A673 (cell line): ENCODE results near the gene EVA1C. TPM values are rescaled to one million over a fixed set of nuclear protein-coding genes. Genes with fewer than 3 reads are reported as not detected.
"Not testable (repeated sequence)": the region's sequence is repeated elsewhere in the genome, so short reads cannot be mapped to it uniquely, and the experiment has no call there.

Source experiments
- BruUV-seq: library from RNA; stranded (reverse); fragments of 400-500 nt; replicated peaks from 2 replicates; lab custom pipeline; 2021; lab: Mats Ljungman, UMichigan
- CTCF ChIA-PET: fragments of 300-600 bp; sonication (Branson Sonifier 250); formaldehyde crosslinking; loops from one replicate; lab custom pipeline; 2022; ENCODE audit warnings: antibody characterized with exemption; lab: Charles Lee
- POLR2A ChIA-PET: fragments of 300-600 bp; sonication (Branson Sonifier 250); formaldehyde crosslinking; loops from one replicate; lab custom pipeline; 2022; ENCODE audit warnings: antibody characterized with exemption; ENCODE audit not compliant: low non-redundant PET; lab: Charles Lee
- DNase-seq: peaks from one replicate; pipeline ENCODE4 v3.0.0-alpha.2; 2015; ENCODE audit warnings: low spot score
- H3K27ac ChIP-seq: fragments of 200-600 bp; sonication (generic); 2 replicates; pipeline ENCODE4 v1.5.1; 2016; ENCODE audit warnings: mixed run types, low read depth, mild to moderate bottlenecking, mixed read lengths, antibody characterized with exemption, low read length; ENCODE audit not compliant: poor library complexity, severe bottlenecking
- H3K27me3 ChIP-seq: fragments of 200-600 bp; sonication (generic); replicated peaks from 2 replicates; pipeline ENCODE4 v1.6.1; 2017; ENCODE audit warnings: mixed run types, low read depth, mild to moderate bottlenecking, mixed read lengths, antibody characterized with exemption, low read length; ENCODE audit not compliant: insufficient read depth, poor library complexity
- H3K36me3 ChIP-seq: fragments of 200-600 bp; sonication (generic); 2 replicates; pipeline ENCODE4 v1.6.1; 2016; ENCODE audit warnings: mixed run types, mild to moderate bottlenecking, mixed read lengths, antibody characterized with exemption, low read length; ENCODE audit not compliant: insufficient read depth, poor library complexity, severe bottlenecking
- H3K4me1 ChIP-seq: fragments of 200-600 bp; sonication (generic); 2 replicates; pipeline ENCODE4 v1.6.1; 2017; ENCODE audit warnings: mixed run types, mild to moderate bottlenecking, mixed read lengths, antibody characterized with exemption, low read length; ENCODE audit not compliant: insufficient read depth, poor library complexity, severe bottlenecking
- H3K4me3 ChIP-seq: fragments of 200-600 bp; sonication (generic); 2 replicates; pipeline ENCODE4 v1.5.1; 2016; ENCODE audit warnings: low read depth, mixed run types, mild to moderate bottlenecking, mixed read lengths, low read length; ENCODE audit not compliant: poor library complexity, severe bottlenecking
- H3K9me3 ChIP-seq: fragments of 200-600 bp; sonication (generic); 2 replicates; pipeline ENCODE4 v1.6.1; 2016; ENCODE audit warnings: mixed run types, low read depth, mild to moderate bottlenecking, mixed read lengths, antibody characterized with exemption, low read length; ENCODE audit not compliant: poor library complexity, severe bottlenecking
- CTCF ChIP-seq: fragments of 300-800, 200-600 bp; sonication (generic); conservative IDR thresholded peaks from 2 replicates; pipeline ENCODE4 v1.5.1; 2017; ENCODE audit warnings: low read depth, mild to moderate bottlenecking, antibody characterized with exemption, low read length, moderate library complexity, mixed read lengths
- EZH2 ChIP-seq: fragments of 200-600 bp; sonication (generic); IDR thresholded peaks from 2 replicates; pipeline ENCODE4 v1.6.1; 2017; ENCODE audit warnings: borderline replicate concordance, low read depth, mild to moderate bottlenecking, mixed read lengths, antibody characterized with exemption, low read length; ENCODE audit not compliant: poor library complexity, severe bottlenecking
- intact Hi-C: fragments of 100-400 bp; cut with micrococcal nuclease; formaldehyde crosslinking; loops from one replicate; pipeline ENCODE4 v1.10.0; 2022; ENCODE audit not compliant: unreplicated experiment
- total RNA-seq: library from RNA; stranded (reverse); gene quantifications from 2 replicates; pipeline ENCODE4 v1.2.3, GENCODE V29; 2021

Gene EVA1C
- total RNA-seq, 1 experiment from 2014 or later = 7.2 TPM

DNA sequence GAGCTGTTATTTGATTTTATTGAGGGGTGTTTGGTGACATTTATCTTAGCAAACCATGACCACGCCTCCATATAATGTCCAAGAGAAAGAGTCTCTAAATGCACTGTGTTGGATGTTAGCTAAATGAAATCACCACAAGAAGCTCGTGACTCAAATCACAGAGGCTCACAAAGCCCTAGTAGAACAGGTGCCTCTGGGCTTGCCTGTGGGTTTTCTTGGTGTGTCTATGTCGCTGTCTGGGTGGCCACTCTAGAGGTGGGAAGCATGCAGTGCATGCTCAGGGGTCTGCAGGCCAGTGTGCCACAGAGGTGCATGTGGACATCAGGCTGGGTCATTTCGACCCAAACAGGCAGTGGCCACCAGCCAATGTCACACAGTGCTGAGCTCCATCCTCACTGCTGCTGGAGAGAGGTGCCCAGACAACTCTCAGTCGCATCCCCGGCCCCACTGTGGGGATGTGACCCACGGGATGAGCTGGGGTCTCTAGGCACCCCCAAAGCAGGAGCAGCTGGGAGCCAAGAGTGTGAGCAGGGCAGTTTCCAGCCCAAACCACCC is 94.0 kb downstream of the EVA1C start:
- intact Hi-C loops, H3K36me3 ChIP-seq, POLR2A ChIA-PET, DNase-seq, H3K27me3 ChIP-seq, CTCF ChIA-PET, BruUV-seq, H3K4me3 ChIP-seq, H3K9me3 ChIP-seq, H3K27ac ChIP-seq, H3K4me1 ChIP-seq: not testable (repeated sequence)

DNA sequence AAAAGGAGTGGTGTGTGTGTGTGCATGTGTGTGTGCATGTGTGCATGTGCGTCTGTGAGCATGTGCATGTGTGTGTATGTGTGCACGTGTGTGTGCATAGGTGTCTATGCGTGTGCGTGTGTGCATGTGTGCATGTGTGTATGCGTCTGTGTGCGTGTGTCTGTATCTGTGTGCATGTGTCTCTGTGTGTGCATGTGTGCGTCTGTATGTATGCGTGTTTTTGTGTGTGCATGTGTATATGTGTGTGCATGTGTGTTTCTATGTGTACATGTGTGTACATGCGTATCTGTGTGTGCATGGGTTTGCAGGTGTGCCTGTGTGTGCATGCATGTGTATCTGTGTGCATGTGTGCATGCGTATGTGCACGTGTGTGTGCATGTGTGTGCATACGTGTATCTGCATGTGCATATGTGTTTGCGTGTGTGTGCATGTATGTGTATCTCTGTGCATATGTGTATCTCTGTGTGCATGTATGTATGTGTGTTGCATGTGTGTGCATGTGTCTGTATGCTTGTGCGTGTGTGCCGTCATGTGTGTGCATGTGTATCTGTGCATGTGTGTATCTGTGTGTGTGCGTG is 94.9 kb downstream of the EVA1C start:
- H3K36me3 ChIP-seq = no peaks in the 10 kb centered on the region
- H3K27me3 ChIP-seq = no peaks in the 10 kb centered on the region
- intact Hi-C loops = no loop called here
- no peak overlapping the region for H3K4me3 ChIP-seq
- no peaks in the 10 kb centered on the region for H3K4me1 ChIP-seq
- H3K9me3 ChIP-seq = no peaks in the 10 kb centered on the region
- BruUV-seq = no TSS peak
- ChIA-PET CTCF (no interaction called here), POLR2A (no interaction called here)
- no peak overlapping the region for H3K27ac ChIP-seq
- TF ChIP-seq CTCF (no peak), EZH2 (no peak)
- no peak for DNase-seq

GRCh38 chr21:32508036-32508435 is 95.5 kb downstream of the EVA1C start:
- intact Hi-C loops, H3K27ac ChIP-seq, H3K36me3 ChIP-seq, H3K4me3 ChIP-seq, BruUV-seq, DNase-seq, H3K4me1 ChIP-seq, CTCF ChIA-PET, POLR2A ChIA-PET, H3K27me3 ChIP-seq, H3K9me3 ChIP-seq: not testable (repeated sequence)

DNA sequence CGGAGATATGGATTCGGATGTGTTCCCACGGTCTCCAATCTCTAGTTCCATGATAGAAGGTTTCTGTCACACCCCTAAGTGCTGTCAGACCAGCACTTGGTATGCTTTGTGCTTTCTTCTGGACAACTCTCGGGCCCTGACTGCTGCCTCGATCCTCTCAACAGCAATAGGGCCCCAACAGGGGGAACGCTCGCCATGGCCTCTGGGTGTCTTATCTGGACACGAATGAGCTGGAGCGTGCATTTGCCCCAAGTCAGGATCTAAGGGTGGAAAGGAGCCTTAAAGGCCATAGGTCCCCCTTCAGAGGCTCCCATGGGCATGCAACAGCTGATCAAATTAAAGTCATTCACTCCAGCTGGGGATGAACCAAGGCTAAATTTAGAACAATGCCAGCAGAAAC is 96.1 kb downstream of the EVA1C start:
- ChIA-PET POLR2A (no interaction called here), CTCF (no interaction called here)
- no peak for DNase-seq
- Histone ChIP-seq H3K27me3 (no peaks in the 10 kb centered on the region), H3K4me1 (no peaks in the 10 kb centered on the region), H3K27ac (no peak overlapping the region), H3K4me3 (no peak overlapping the region), H3K36me3 (no peaks in the 10 kb centered on the region), H3K9me3 (no peaks in the 10 kb centered on the region)
- TF ChIP-seq CTCF = no peak
- no TSS peak for BruUV-seq
- intact Hi-C loops = no loop called here

- H3K36me3 ChIP-seq, H3K4me1 ChIP-seq, POLR2A ChIA-PET, H3K27me3 ChIP-seq, DNase-seq, H3K9me3 ChIP-seq, H3K27ac ChIP-seq, BruUV-seq, H3K4me3 ChIP-seq, CTCF ChIA-PET, intact Hi-C loops: not testable (repeated sequence)
Observed at GRCh38 chr21:32508975-32509374, 96.5 kb downstream of the EVA1C start.
